ENCODE results near the gene BFSP1.

GRCh38 chr20:17530153-17530552, 1.0 kb downstream of the BFSP1 start:
- TF ChIP-seq EP300 (IDR thresholded peaks at IDR 0.05) (no peak), CTCF (IDR thresholded peaks at IDR 0.05) (no peak)

All from sigmoid colon (tissue), 4 donors.